Activated CD4-positive, alpha-beta T cell treated with anti-CD3 and anti-CD28 coated beads, Interleukin-2, amount 50 U/mL, for 1 hour (primary cell): Measurements from ENCODE around the gene NFKB1.

Source experiments
- DNase-seq: peaks from one replicate; pipeline ENCODE4 v3.0.0-alpha.2; 2020

NFKB1 gene

DNA sequence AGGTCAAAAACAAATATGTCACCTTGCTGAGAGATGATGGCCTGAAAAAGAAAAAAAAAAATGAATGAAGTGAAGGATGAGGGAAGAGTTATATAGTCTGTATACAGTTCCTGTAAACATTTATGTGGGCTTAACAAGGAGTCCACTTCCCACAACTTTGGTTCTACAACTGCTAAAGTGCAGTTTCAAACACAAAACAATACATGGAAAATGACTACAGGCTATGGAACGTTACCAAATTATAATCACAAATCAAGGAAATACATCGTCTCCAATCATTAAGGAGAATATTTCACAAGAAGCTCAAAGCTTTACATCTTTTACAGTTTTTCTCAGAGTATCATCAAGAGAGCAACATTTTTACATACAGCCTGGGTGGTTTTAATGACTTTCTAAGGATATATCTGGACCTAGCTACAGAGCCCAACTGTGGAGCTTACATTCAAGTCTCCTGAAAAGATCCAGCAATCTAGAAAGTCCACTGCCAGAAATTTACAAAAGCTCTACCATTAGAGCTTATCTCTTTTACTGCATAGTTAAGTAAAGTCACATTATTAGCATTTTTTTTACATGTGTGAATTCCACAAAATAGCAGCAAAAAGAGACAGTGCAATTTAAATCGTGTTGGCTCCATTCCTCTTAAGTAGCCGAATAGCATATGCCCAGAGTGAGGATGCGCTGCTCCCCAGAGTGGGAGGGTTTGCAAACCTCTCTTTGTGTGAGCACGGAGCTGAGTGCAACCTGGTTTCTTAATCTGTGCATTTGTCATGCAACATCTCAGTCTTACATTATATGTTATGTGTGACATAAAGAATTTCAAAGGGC, 131.3 kb downstream of the NFKB1 start:
- DNase-seq, result no peak

DNA sequence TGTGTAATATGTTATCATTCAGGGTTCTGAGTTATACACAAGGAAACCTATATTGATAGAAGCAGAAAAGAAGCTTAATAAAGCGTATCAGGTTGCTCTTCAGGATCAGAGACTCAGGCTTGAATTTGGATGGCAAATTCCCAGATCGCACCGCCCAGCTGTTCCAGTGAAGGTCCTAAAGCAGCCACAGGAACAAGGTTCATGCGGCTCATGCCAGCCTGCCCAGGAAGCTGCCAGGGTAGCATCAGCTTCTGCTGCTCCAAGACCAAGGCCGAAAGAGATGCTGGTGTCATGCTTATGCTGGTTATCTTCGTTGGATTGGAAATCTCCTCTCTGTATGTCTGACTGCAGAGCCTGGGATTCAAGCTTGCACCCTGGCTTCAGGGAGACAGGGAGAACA, 131.9 kb downstream of the NFKB1 start:
- no peak for DNase-seq

DNA sequence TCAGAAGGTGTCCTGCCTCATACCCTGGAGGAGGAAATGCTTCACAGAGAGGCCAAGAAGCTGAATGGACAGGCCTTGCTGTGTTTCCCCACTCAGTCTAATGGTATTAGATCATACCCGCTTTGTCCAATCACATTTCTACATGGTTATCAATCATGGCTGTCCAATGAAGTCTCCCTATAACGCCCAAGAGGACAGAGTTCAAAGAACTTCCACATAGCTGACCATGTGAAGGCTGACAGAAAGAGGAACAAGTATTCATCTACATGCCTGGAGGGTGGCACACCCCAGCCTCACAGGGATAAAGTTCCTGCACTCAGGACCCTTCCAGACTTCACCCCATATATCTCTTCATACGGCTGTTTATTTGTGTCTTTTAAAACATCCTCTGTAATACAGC, 136.2 kb downstream of the NFKB1 start:
- no peak for DNase-seq

DNA sequence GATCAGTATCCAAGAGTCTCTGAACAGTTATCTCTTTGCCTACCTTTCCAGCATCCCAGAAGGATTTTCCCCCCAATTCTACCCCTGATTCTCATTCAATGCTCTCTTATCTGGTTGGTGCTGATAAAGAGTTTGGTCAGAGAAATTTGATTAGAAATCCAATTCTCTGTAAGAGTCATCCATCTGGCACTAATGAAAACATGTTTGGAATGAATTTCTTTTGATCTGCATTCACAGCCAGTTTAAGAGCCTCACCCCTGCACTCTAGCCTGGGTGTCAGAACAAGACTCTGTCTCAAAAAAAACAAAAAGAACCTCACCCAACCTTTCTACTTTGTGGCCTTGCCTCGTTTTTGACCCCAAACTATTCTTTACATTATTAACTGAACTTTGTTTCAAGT, 137.5 kb downstream of the NFKB1 start:
- DNase-seq, result no peak

DNA sequence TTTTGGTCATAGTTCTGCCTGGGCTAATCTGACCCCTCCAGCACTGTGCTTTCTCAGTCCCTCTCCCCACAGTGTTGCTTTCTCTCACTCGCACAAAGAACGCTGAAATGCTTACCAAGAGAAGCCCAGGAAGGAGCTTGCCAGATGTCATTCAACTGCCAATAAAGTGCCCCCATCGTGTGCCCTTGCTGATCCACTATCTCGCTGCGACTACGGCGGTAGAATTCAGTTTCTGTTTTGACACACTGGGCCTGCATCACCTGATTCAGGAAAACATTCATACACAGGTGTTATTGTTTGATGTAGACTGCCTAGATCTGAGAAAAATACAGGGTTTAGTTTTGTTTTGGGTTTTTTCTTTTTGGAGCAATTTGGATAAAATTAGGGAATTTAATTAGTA, 138.4 kb downstream of the NFKB1 start:
- DNase-seq, result no peak

DNA sequence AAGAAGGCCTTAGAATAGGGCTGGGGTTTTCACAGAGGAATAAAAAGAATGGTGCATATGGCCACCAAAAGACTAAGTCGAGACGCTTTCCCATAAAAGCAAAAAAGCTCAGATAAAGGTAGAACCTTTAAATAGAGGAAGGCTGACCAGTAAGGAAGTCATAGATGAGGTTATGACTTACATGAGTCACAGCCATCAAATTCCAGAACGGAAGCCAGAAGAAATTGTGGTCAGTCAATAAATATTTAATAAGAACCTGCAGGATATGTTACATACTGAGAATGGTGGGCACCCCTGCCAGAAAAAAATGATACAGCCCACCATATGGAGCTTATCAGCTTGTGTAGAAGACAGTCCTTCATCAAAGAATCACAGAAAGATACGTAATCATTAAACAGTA, 139.5 kb downstream of the NFKB1 start:
- DNase-seq, result no peak

DNA sequence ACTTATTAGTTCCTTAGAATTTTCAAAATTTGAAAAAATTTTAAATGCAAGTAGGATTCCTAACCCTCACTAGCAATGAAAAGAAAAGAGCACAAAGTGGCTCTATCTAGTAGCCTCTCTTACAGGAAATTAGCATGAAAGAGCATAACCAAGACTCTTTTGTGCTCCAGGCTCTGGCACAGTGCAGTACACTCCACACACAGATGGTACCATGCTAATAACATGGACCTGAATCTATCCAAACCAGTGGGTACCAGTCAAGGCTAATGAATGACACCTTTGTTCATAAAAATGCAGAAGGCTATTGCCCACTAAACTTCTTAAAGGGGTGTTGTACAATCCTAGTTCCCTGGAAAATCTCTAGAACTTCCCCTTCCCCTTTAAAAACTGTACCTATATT, 140.6 kb downstream of the NFKB1 start:
- DNase-seq, result no peak

DNA sequence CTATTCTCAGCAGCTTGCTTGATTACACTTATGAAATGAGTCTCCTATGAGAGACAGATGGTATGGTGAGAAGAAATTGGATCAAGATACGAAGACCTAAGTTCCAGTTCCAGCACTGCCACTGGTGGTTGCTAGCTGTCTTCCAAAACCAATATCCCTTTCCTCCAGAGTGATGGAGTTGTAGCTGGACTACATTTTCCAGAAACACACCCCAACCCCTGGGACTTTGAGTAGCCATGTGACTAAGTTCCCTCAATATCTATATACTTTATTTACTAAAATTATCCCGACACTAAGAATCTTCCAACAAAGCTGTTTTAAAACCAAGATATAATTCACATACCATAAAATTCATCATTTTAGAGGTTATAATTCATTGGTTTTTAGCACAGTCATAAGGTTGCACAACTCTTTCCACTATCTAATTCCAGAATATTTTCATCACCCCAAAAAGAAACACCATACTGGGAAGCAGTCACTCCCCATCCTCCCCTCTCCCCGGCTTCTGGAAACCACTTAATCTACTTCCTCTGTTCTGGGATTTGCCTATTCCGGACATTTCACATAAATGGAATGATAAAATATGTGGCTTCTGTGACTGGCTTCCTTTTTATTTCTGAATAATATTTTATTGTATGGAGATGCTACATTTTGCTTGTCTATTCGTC, 141.6 kb downstream of the NFKB1 start:
- no peak for DNase-seq

DNA sequence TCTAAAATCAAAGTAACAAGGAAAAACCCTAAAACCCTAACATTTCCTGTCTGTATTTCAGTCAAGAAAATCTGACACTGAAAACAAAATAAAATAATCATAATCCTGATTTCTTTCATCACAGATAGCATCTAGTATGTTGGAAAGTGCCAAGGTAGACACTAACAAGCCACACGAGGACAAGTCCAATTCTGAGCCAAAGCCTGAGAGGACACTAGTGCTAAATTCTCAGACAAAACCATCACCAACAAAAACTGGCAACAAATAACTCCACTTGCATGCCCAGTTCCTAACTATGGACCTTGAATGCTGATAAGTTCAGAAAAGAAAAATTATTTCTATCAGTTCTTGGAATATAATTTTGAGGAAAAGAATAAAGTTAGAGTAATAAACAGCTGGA, 146.0 kb downstream of the NFKB1 start:
- DNase-seq, result no peak

DNA sequence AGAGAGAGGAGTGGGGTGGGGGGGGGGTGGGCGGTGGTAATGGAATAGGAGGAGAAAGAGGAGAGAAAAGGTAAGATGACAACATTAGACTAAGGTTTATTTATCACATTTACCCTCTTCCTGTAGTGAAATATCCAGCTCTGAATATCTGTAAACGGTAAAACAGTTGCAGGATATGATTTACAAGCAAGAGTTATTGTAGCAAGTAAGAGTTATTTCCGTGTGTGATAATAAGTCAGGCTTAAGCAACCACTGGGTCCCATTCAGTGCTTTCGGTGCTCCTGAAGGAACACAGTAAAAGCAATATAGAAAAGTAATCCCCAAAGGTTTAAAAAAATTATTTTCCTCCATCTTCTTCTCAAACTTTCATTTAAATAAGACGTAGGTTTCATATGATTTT, 156.0 kb downstream of the NFKB1 start:
- DNase-seq, result no peak

DNA sequence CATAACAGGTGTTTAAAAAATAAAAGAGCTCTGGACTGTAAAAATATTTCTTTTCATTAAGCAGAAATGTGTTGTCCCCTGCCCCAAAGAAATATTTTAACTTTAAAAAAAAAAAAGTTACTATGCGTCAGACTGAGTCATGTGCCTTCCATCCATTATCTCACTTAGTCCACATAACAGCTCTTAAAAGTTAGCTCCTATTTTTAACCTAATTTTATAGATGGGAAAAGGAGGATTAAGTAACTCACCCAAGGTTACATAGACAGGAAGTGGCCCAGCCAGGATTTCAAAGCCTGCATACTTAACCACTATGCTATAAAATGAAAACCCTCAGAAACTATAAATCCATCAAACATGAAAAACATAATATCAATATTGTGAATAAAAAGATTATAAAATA, 161.9 kb downstream of the NFKB1 start:
- no peak for DNase-seq

DNA sequence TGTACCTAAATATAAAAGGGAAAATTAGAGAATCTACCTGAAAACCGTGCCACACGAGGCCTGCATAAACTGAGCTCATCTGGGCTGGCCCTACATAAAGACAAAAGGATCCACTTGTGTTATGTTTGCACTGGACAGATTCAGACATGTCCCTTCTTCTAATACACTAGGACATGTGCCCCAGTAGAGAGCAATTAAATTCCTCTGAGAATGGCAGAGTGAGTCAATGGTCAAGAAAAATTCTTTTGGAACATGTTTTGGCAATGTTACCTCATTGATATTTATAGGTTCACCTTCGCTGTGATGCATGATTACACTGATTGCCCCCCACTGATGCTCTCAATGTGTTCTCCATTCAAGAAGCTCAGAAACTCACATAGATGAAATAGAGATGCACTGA, 164.4 kb downstream of the NFKB1 start:
- DNase-seq, result no peak
